AG04449 (cell line): ENCODE data around the gene LCN15.

Experiments used
- CTCF ChIA-PET: fragments of 350-600 bp; formaldehyde crosslinking; extraction: SDS; loops from one replicate; lab custom pipeline; 2021; ENCODE audit warnings: antibody characterized with exemption; lab: Yijun Ruan, JAX
- POLR2A ChIA-PET: fragments of 400-600, 350-600 bp; formaldehyde crosslinking; extraction: SDS; loops from one replicate; lab custom pipeline; 2020; ENCODE audit warnings: antibody characterized with exemption, inconsistent platforms; lab: Yijun Ruan, JAX
- DNase-seq: peaks from one replicate; pipeline ENCODE4 v3.0.0-alpha.2; 2010; ENCODE audit warnings: low read depth, low spot score
- H3K4me3 ChIP-seq: 2 replicates; pipeline ENCODE4 v1.5.1; 2011; ENCODE audit warnings: low read depth, mild to moderate bottlenecking, control low read depth, low read length
- TF ChIP-seq, protein P1 (sequence below): IDR thresholded peaks from one replicate; pipeline ENCODE4 v1.5.1; 2011; ENCODE audit warnings: mild to moderate bottlenecking, moderate library complexity, low read length, control low read depth, inconsistent platforms; ENCODE audit not compliant: insufficient read depth; ENCODE audit errors: missing control alignments

LCN15 gene, protein sequence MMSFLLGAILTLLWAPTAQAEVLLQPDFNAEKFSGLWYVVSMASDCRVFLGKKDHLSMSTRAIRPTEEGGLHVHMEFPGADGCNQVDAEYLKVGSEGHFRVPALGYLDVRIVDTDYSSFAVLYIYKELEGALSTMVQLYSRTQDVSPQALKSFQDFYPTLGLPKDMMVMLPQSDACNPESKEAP

DNA sequence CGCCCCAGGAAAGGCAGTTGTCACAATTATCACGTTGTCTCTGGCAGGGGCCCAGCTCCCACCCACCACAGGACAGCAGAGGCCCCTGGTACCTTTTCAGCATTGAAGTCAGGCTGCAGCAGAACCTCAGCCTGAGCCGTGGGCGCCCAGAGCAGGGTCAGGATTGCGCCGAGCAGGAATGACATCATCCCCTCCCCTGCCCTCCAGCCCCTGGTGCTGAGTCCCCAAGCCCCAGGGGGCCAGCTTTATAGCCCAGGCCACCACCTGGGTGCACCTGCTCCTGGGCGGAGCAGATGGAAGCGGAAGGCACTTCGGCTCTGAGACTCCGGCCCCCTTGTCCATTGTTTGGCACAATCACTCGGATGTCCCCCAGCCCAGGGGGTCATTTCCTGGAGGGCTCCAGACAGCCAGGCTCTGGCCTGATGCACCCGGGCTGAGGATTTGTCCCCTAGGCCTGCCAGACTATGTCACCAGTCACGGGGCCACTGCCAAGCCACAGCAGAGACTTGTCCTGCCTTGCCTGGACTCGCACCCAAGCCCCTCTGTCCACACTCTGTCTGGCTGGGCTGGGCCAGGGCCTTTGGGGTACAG lies at the start of gene LCN15:
Gene LCN15, minus strand, starts transcription at position 218 of the 591 bp plus-strand sequence. Its CDS starts 30 bp downstream, at position 188.
- TF ChIP-seq, protein P1, sequence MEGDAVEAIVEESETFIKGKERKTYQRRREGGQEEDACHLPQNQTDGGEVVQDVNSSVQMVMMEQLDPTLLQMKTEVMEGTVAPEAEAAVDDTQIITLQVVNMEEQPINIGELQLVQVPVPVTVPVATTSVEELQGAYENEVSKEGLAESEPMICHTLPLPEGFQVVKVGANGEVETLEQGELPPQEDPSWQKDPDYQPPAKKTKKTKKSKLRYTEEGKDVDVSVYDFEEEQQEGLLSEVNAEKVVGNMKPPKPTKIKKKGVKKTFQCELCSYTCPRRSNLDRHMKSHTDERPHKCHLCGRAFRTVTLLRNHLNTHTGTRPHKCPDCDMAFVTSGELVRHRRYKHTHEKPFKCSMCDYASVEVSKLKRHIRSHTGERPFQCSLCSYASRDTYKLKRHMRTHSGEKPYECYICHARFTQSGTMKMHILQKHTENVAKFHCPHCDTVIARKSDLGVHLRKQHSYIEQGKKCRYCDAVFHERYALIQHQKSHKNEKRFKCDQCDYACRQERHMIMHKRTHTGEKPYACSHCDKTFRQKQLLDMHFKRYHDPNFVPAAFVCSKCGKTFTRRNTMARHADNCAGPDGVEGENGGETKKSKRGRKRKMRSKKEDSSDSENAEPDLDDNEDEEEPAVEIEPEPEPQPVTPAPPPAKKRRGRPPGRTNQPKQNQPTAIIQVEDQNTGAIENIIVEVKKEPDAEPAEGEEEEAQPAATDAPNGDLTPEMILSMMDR: no peak
- H3K4me3 ChIP-seq: no peak within 1 kb of the TSS
- DNase-seq: no peak
- CTCF ChIA-PET: interaction anchor here (1.4 to 1.5 kb wide), 2 partner anchors 10 to 23 kb away, joined by 3 to 7 read pairs; no protein-coding TSS in a partner anchor
- POLR2A ChIA-PET: no interaction called here

DNA sequence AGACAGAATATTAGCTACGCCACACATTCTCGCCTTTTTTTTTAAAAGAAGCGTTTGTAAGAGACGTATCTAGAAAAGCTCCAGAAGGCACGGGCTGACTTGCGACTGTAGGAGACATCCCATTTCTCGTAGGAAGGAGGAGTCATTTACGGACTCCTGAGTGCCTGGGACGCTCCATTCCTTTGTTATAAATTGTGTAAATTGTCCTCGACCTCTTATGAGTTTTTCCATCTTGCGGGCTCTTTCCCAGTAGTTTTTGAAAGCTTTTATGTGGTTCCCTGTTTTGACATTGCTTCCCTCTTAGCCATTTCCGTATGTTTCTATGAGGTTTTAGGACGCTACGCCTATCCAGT lies 44.5 kb upstream of the LCN15 start:
- no peak for DNase-seq
- TF ChIP-seq, protein P1: no peak
- ChIA-PET POLR2A (interaction anchor here (1.2 kb wide), 1 partner anchor 27 kb away, joined by 4 read pairs; no protein-coding TSS in a partner anchor), CTCF (interaction anchor here (0.9 to 6.1 kb wide), 6 partner anchors 8 to 34 kb away, joined by 3 to 35 read pairs (median 10); partner anchors contain the start of gene AJM1)
- H3K4me3 ChIP-seq: peak overlapping the region; percentile 78

DNA sequence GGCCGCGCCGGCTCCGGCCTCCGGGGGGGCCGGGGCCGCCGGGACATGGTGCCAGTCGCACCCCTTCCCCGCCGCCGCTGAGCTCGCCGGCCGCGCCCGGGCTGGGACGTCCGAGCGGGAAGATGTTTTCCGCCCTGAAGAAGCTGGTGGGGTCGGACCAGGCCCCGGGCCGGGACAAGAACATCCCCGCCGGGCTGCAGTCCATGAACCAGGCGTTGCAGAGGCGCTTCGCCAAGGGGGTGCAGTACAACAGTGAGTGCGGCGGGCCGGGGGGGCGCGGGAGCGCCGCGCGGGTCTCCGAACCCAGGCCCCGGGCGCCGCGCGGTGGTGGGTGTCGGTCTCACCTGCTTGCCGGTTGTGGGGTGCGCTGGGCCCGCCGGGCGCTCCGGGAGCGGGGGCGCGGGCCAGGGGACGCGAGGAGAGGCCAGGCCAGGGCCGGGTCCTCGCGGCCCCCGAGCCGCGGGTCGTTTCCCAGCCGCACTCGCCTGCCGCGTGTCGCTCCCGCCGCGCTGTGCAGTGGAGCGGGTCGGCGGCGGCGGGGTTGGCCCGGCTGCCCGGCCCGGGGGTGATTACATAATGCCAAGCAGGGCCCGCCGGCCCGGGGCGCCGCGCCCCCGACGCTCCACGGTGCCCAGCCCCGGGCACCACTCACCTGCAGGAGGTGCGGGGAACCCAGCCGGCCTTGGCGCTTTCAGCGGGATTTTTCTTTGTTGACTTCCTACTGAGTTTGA lies 43.9 kb upstream of the LCN15 start:
- ChIA-PET POLR2A (interaction anchor here (0.7 to 1.2 kb wide), 2 partner anchors 28 to 80 kb away, joined by 3 to 4 read pairs; no protein-coding TSS in a partner anchor), CTCF (interaction anchor here (0.9 to 7.1 kb wide), 9 partner anchors 8 to 239 kb away, joined by 3 to 69 read pairs (median 4); partner anchors contain the start of genes AJM1 and TMEM141)
- no peak for DNase-seq
- peak overlapping the region; percentile 78 for H3K4me3 ChIP-seq
- TF ChIP-seq, protein P1: no peak

DNA sequence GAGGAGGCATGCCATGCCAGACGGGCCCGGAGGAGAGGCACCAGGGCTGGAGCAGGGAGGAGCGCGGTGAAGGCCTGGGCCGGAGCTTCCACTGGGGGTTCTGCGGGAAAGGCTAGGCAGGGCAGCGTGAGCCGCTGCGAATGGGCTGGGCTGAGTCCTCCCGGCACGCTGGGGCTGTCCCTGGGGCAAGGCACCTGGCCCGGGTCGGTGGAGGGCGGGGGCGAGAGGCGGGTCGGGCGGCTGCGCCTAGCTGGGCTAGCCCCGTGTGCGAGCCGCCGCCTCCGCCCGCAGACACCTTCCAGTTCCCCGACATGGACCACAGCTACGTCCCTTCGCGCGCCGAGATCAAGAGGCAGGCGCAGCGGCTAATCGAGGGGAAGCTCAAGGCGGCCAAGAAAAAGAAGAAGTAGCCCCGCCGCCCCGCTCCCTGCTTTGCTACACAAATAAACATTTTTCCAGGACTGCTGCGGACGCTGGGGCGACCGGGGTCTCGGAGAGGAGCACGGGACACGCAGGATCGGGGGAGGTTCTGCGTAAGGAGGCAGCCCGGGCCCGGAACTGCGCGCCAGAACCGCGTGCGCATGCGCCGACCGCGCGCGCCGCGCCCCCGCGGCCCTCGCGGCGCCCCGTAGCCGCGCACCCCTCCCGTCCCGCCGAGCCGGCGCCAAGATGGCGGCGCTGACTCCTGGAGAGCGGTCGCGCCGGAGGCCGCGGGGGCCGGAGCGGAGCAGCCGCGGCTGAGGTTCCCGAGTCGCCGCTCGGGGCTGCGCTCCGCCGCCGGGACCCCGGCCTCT lies 43.2 kb upstream of the LCN15 start, which contains the start of gene RABL6:
Gene RABL6, plus strand, starts transcription at position 668 of the 794 bp plus-strand sequence. CDS start 249 bp downstream, outside the sequence.
- TF ChIP-seq, protein P1: no peak
- POLR2A ChIA-PET: interaction anchor here (0.7 to 1.4 kb wide), 4 partner anchors 19 to 79 kb away, joined by 3 to 4 read pairs (median 3); no protein-coding TSS in a partner anchor
- no peak for DNase-seq
- peak within 1 kb of the TSS; percentile 78 for H3K4me3 ChIP-seq
- CTCF ChIA-PET: interaction anchor here (1.2 to 7.1 kb wide), 7 partner anchors 7 to 240 kb away, joined by 3 to 69 read pairs (median 4); partner anchors contain the start of genes AJM1 and TMEM141

DNA sequence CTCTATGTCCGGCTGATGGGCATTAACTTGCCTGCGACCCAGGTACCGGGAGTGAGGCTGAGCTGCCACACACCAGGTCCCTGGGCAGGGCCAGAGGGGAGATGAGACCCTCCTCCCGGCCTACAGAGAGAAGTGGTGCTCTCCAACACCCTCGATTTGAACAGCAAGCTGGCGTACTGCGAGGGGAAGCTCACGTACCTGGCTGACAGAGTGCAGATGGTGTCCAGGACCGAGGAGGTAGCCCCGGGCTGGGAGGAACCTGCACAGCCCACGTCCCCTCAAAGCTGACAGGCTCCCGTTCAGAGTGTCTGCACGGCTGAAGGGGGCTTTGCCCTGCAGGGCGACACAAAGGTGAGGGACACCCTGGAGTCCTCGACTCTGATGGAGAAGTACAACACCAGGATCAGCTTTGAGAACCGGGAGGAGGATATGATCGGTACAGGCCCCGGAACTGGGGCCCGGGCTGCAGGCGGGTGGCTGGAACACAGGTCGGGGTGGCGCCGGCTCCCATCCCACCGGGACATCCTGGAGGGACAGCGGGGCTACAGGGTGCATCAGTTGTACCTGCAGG lies 42.4 kb upstream of the LCN15 start:
- CTCF ChIA-PET: interaction anchor here (1.2 to 7.1 kb wide), 7 partner anchors 14 to 240 kb away, joined by 3 to 69 read pairs (median 5); partner anchors contain the start of genes AJM1 and TMEM141

More for the DNA sequence above, 42.4 kb upstream of the LCN15 start:
- no peak for DNase-seq
- POLR2A ChIA-PET: interaction anchor here (0.8 to 1.4 kb wide), 2 partner anchors 19 to 42 kb away, joined by 3 read pairs; no protein-coding TSS in a partner anchor
- peak overlapping the region; percentile 78 for H3K4me3 ChIP-seq
- TF ChIP-seq, protein P1: no peak
